ENCODE measurements around the gene TCEAL1.
"Not testable (repeated sequence)": the region's sequence is repeated elsewhere in the genome, so short reads cannot be mapped to it uniquely, and the experiment has no call there.

TCEAL1 gene

DNA sequence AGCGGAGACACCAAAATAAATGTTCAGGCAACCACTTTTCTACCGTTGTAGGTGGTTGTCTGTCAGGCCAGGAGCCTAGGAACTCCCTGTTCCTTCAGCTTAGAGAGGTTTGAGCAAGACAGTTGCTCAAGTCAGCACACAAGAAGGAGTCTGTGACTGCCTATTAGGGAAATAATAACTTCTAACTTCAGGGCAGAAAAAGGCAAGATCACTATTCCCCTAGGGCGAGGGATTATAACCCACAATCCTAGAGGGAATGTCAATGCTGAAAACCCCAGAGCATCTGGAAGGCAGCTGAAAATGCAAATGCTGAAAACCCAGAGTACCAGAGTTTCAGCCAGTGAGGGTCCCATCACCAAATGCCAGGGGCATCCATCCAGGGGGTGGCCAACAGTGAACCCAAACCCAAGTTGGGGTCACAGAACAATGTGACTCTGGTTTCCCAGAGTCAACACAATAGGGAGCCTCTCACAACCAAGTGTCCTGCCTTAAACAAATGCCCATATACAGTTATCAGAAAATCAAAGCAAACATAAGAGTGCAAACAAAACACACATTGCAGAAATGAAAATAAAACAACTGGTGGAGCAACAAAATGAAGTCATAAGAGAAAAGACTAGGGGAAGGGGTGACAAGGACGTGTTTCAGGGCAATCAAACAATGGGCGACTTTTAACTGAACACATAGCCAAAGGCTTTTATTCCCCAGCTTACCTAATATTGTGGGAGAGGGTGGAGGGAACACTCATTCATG, 30.1 kb downstream of the TCEAL1 start:
- Histone ChIP-seq H3K4me3 (replicated peaks; ENCODE audit: low read depth, low read length) (no peak overlapping the region), H3K36me3 (ENCODE audit: control insufficient read depth, insufficient read depth, low read length) (no peaks in the 10 kb centered on the region), H3K27me3 (replicated peaks; ENCODE audit: control insufficient read depth, insufficient read depth, low read length) (no peaks in the 10 kb centered on the region)
- TF ChIP-seq, protein P1, sequence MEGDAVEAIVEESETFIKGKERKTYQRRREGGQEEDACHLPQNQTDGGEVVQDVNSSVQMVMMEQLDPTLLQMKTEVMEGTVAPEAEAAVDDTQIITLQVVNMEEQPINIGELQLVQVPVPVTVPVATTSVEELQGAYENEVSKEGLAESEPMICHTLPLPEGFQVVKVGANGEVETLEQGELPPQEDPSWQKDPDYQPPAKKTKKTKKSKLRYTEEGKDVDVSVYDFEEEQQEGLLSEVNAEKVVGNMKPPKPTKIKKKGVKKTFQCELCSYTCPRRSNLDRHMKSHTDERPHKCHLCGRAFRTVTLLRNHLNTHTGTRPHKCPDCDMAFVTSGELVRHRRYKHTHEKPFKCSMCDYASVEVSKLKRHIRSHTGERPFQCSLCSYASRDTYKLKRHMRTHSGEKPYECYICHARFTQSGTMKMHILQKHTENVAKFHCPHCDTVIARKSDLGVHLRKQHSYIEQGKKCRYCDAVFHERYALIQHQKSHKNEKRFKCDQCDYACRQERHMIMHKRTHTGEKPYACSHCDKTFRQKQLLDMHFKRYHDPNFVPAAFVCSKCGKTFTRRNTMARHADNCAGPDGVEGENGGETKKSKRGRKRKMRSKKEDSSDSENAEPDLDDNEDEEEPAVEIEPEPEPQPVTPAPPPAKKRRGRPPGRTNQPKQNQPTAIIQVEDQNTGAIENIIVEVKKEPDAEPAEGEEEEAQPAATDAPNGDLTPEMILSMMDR (IDR thresholded peaks at IDR 0.05; ENCODE audit: insufficient read depth, low read length, poor library complexity, severe bottlenecking) = no peak
- DNase-seq (ENCODE audit: extremely low read depth, insufficient read length) = no peak

- H3K36me3 ChIP-seq (ENCODE audit: control insufficient read depth, insufficient read depth, low read length); H3K4me3 ChIP-seq (replicated peaks; ENCODE audit: low read depth, low read length); H3K27me3 ChIP-seq (replicated peaks; ENCODE audit: control insufficient read depth, insufficient read depth, low read length); DNase-seq (ENCODE audit: extremely low read depth, insufficient read length): not testable (repeated sequence)
These were observed 30.7 kb downstream of the TCEAL1 start for GRCh38 chrX:103659460-103659859.

GRCh38 chrX:103663981-103664762, 35.4 kb downstream of the TCEAL1 start:
- no peak for DNase-seq (ENCODE audit: extremely low read depth, insufficient read length)
- no peaks in the 10 kb centered on the region for H3K27me3 ChIP-seq (replicated peaks; ENCODE audit: control insufficient read depth, insufficient read depth, low read length)
- TF ChIP-seq, protein P1 (IDR thresholded peaks at IDR 0.05; ENCODE audit: insufficient read depth, low read length, poor library complexity, severe bottlenecking) = no peak
- H3K4me3 ChIP-seq (replicated peaks; ENCODE audit: low read depth, low read length) = no peak overlapping the region
- no peaks in the 10 kb centered on the region for H3K36me3 ChIP-seq (ENCODE audit: control insufficient read depth, insufficient read depth, low read length)

- Histone ChIP-seq H3K4me3 (replicated peaks; ENCODE audit: low read depth, low read length) (no peak overlapping the region), H3K27me3 (replicated peaks; ENCODE audit: control insufficient read depth, insufficient read depth, low read length) (no peaks in the 10 kb centered on the region), H3K36me3 (ENCODE audit: control insufficient read depth, insufficient read depth, low read length) (no peaks in the 10 kb centered on the region)
- no peak for DNase-seq (ENCODE audit: extremely low read depth, insufficient read length)
- TF ChIP-seq, protein P1 (IDR thresholded peaks at IDR 0.05; ENCODE audit: insufficient read depth, low read length, poor library complexity, severe bottlenecking) = no peak
These were observed 37.7 kb downstream of the TCEAL1 start for GRCh38 chrX:103666202-103667107.

GRCh38 chrX:103669745-103670144, 41.0 kb downstream of the TCEAL1 start:
- no peaks in the 10 kb centered on the region for H3K36me3 ChIP-seq (ENCODE audit: control insufficient read depth, insufficient read depth, low read length)
- H3K27me3 ChIP-seq (replicated peaks; ENCODE audit: control insufficient read depth, insufficient read depth, low read length) = no peaks in the 10 kb centered on the region
- TF ChIP-seq, protein P1 (IDR thresholded peaks at IDR 0.05; ENCODE audit: insufficient read depth, low read length, poor library complexity, severe bottlenecking) = no peak
- no peak for DNase-seq (ENCODE audit: extremely low read depth, insufficient read length)
- H3K4me3 ChIP-seq (replicated peaks; ENCODE audit: low read depth, low read length) = no peak overlapping the region
